BJ (cell line): ENCODE data around the gene MYH3. TPM values are rescaled to one million over a fixed set of nuclear protein-coding genes. Genes with fewer than 3 reads are reported as not detected.
A peak's percentile ranks its signal among the peaks of the same experiment; 100 is the strongest.

Experiments used
- CTCF ChIA-PET: fragments of 350-600 bp; formaldehyde crosslinking; extraction: SDS; loops from one replicate; lab custom pipeline; 2021; ENCODE audit warnings: antibody characterized with exemption, inconsistent platforms; lab: Yijun Ruan, JAX
- POLR2A ChIA-PET: fragments of 300-600 bp; sonication (Branson Sonifier 250); formaldehyde crosslinking; extraction: SDS; loops from one replicate; lab custom pipeline; 2021; ENCODE audit warnings: antibody characterized with exemption; lab: Charles Lee
- DNase-seq: peaks from one replicate; pipeline ENCODE4 v3.0.0-alpha.2; 2011; ENCODE audit warnings: low read depth
- H3K27me3 ChIP-seq: 2 replicates; pipeline ENCODE4 v1.6.0; 2011; ENCODE audit warnings: low read length; ENCODE audit not compliant: control insufficient read depth, insufficient read depth
- H3K36me3 ChIP-seq: 2 replicates; pipeline ENCODE4 v1.5.1; 2011; ENCODE audit warnings: low read length; ENCODE audit not compliant: control insufficient read depth, insufficient read depth
- H3K4me3 ChIP-seq: 2 replicates; pipeline ENCODE4 v1.5.1; 2011; ENCODE audit warnings: low read depth, mild to moderate bottlenecking, control low read depth, low read length
- polyA plus RNA-seq: library from polyadenylated mRNA; depleted of rRNA; stranded (reverse); fragments of >200 nt; gene quantifications from 2 replicates; pipeline ENCODE4 v1.2.3, GENCODE V29; 2011
- TF ChIP-seq, protein P1 (sequence below): IDR thresholded peaks from 2 replicates; pipeline ENCODE4 v1.5.1; 2011; ENCODE audit warnings: low read depth, mild to moderate bottlenecking, control low read depth, inconsistent platforms, low read length, moderate library complexity; ENCODE audit not compliant: insufficient read depth

MYH3 gene
- polyA plus RNA-seq, 1 experiment = 1.3 TPM

GRCh38 chr17:10651927-10652326, 5.2 kb downstream of the MYH3 start:
- H3K36me3 ChIP-seq = no peaks in the 10 kb centered on the region
- ChIA-PET POLR2A (no interaction called here), CTCF (no interaction called here)
- no peaks in the 10 kb centered on the region for H3K27me3 ChIP-seq
- no peak overlapping the region for H3K4me3 ChIP-seq
- no peak for DNase-seq
- TF ChIP-seq, protein P1, sequence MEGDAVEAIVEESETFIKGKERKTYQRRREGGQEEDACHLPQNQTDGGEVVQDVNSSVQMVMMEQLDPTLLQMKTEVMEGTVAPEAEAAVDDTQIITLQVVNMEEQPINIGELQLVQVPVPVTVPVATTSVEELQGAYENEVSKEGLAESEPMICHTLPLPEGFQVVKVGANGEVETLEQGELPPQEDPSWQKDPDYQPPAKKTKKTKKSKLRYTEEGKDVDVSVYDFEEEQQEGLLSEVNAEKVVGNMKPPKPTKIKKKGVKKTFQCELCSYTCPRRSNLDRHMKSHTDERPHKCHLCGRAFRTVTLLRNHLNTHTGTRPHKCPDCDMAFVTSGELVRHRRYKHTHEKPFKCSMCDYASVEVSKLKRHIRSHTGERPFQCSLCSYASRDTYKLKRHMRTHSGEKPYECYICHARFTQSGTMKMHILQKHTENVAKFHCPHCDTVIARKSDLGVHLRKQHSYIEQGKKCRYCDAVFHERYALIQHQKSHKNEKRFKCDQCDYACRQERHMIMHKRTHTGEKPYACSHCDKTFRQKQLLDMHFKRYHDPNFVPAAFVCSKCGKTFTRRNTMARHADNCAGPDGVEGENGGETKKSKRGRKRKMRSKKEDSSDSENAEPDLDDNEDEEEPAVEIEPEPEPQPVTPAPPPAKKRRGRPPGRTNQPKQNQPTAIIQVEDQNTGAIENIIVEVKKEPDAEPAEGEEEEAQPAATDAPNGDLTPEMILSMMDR = no peak

- no peaks in the 10 kb centered on the region for H3K36me3 ChIP-seq
- H3K27me3 ChIP-seq = no peaks in the 10 kb centered on the region
- ChIA-PET CTCF (interaction anchor here (0.7 to 1.7 kb wide), 7 partner anchors 10 to 195 kb away, joined by 3 to 7 read pairs (median 4); no protein-coding TSS in a partner anchor), POLR2A (no interaction called here)
- DNase-seq = no peak
- no peak overlapping the region for H3K4me3 ChIP-seq
- TF ChIP-seq, protein P1 = no peak
These were observed 7.5 kb downstream of the MYH3 start for GRCh38 chr17:10649602-10650001.

- POLR2A ChIA-PET = no interaction called here
- no peak for DNase-seq
- Histone ChIP-seq H3K36me3 (no peaks in the 10 kb centered on the region), H3K27me3 (no peaks in the 10 kb centered on the region), H3K4me3 (no peak overlapping the region)
- CTCF ChIA-PET = interaction anchor here (1.0 to 1.7 kb wide), 6 partner anchors 9 to 196 kb away, joined by 3 to 7 read pairs (median 4); no protein-coding TSS in a partner anchor
- TF ChIP-seq, protein P1 = no peak
These were observed 8.2 kb downstream of the MYH3 start for GRCh38 chr17:10648956-10649355.

DNA sequence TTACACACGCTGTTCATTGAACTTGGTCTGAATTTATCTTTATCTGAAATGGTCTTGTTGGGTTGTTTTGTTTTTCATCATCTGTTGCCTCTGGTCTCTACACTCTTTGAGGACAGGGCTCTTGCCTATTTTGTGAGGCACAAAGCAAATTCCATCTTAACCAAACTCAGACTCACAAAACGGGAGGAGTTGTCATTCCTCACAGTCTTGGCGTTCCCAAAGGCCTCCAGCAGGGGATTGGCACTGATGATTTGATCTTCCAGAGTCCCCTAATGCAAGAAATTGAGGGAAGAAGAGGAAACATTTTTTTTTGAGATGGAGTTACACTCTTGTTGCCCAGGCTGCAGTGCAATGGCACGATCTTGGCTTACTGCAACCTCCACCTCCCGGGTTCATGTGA, 8.7 kb downstream of the MYH3 start:
- Histone ChIP-seq H3K36me3 (no peaks in the 10 kb centered on the region), H3K27me3 (no peaks in the 10 kb centered on the region), H3K4me3 (no peak overlapping the region)
- ChIA-PET CTCF (interaction anchor here (1.3 to 6.5 kb wide), 2 partner anchors 10 to 35 kb away, joined by 3 to 68 read pairs; no protein-coding TSS in a partner anchor), POLR2A (no interaction called here)
- TF ChIP-seq, protein P1 = no peak
- no peak for DNase-seq

- Histone ChIP-seq H3K27me3 (no peaks in the 10 kb centered on the region), H3K4me3 (no peak overlapping the region), H3K36me3 (no peaks in the 10 kb centered on the region)
- DNase-seq = no peak
- ChIA-PET POLR2A (no interaction called here), CTCF (interaction anchor here (0.6 to 9.5 kb wide), 36 partner anchors 10 to 1337 kb away, joined by 3 to 129 read pairs (median 7); partner anchors contain the start of genes MYH3 and PIRT)
- TF ChIP-seq, protein P1 = peak; percentile 88
These were observed 10.6 kb downstream of the MYH3 start for GRCh38 chr17:10646392-10646990.
